ENCODE data around the gene PGLYRP1.

DNA sequence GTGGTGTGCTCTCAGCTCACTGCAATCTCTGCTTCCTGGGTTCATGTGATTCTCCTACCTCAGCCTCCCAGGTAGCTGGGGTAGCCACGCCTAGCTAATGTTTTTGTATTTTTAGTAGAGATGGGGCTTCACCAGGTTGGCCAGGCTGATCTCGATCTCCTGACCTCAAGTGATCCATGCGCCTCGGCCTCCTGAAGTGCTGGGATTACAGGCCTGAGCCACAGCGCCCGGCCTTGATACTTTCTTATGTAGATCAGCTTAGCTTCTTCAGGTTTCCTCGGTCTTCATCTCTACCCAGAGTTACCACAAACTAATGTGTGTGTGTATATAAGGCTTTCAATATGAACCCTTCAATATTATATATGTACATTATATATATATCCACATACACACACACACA is 37.5 kb downstream of the PGLYRP1 start:
- no peak for TF ChIP-seq CTCF (IDR thresholded peaks at IDR 0.05; ENCODE audit: low read depth, low read length)
- no peak for TF ChIP-seq EZH2phosphoT487 (IDR thresholded peaks at IDR 0.05; ENCODE audit: low read depth)
